Motor neuron (in vitro differentiated cells): ENCODE measurements around the gene TGM2. TPM values are rescaled to one million over a fixed set of nuclear protein-coding genes. Genes with fewer than 3 reads are reported as not detected.
A peak's percentile ranks its signal among the peaks of the same experiment; 100 is the strongest.

Experiments
- ATAC-seq, 8 experiments: fragments of 200-7000 bp; cut with Tn5 transposase; replicated peaks in 6 of 8; 2 replicates each; pipeline ENCODE4 v1.8.0; 2021; ENCODE audit warnings: mild to moderate bottlenecking in 8 of 8, moderate library complexity in 8 of 8
- H3K27ac ChIP-seq, 2 donors: fragments of 250-450 bp; sonication (Bioruptor Pico); 2 replicates each; pipeline ENCODE4 v1.9.0; 2021; ENCODE audit warnings: antibody characterized with exemption in 2 of 2, mild to moderate bottlenecking in 2 of 2, moderate library complexity in 1 of 2
- H3K4me1 ChIP-seq, 2 donors: fragments of 250-450 bp; sonication (Bioruptor Pico); replicated peaks in 1 of 2; 2 replicates each; pipeline ENCODE4 v1.6.1; 2021; ENCODE audit warnings: antibody characterized with exemption in 2 of 2, mild to moderate bottlenecking in 2 of 2, moderate library complexity in 1 of 2
- H3K4me3 ChIP-seq, 5 donors: fragments of 250-450 bp; sonication (Bioruptor Pico); 2 replicates each; pipeline ENCODE4 v1.9.0; 2021; ENCODE audit warnings: antibody characterized with exemption in 5 of 5, mild to moderate bottlenecking in 5 of 5, moderate library complexity in 4 of 5
- WGBS, 10 experiments: fragments of 450-650 bp; shearing (Covaris generic); methylation state at CpG; one replicate each; pipeline ENCODE4 v1.0.0; 2022; 5-methylcytosine and 5-hydroxymethylcytosine counted together
- in situ Hi-C, 9 experiments: fragments of 400-800 bp; cut with MboI; loops; one replicate each; pipeline ENCODE4 v1.15.0; 2021; ENCODE audit warnings: low sequenced_read_pairs in 9 of 9, low pct_unique_long_range_greater_than_20kb in 2 of 9; ENCODE audit not compliant: unreplicated experiment in 9 of 9
- total RNA-seq, 8 experiments: library from RNA; unstranded; fragments of 300-600 nt; gene quantifications; 2 replicates each; pipeline versions ENCODE4 v1.2.3 to v1.2.4, GENCODE V29; 2022

The TGM2 gene
- 1 to 10 TPM in 3 of 8 experiments, under 1 TPM in 5; 0.05 to 7.1 (median 0.68) TPM for total RNA-seq

DNA sequence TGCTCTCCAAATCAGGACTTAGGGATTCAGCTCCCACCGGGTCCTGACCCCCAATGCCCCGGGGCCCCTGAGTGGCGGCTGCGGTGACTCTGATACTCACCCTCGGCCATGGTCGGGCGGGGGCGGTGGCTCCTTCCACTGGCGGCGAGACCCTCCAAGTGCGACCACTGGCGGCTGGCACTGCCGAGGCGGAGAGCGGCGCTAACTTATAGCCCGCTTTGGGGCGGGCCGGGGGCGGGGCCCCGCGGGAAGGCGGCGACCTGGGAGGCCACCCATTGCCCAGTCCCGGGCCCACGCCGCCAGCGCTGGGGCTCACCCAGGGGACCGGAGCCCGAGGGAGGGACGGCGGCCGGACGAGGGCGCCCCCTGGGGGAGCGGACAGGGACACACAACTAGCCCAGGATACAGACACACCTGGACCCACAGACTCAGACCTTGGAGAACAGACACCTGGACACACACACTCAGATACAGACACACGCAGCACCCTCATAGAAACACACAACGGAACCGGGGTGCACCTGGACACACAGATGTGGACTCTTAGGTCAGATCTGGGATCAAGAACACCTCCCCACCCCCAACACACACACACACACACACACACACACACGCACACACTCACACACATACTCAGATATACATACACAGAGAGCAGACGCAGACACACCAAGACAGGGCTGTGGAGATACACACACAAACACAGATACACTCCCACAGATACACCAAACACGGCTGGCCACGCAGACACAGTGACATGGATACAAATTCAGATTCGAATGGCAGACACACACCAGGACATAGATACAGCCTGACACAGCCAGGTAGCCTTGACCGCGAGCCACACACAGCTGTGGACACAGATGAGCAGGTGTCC lies at the start of gene TGM2:
Gene TGM2 (minus strand): TSS at position 182 of the 877 bp plus-strand sequence. CDS start 72 bp downstream, at position 110.
- Histone ChIP-seq H3K4me1 (no peaks in the 10 kb centered on the region), H3K27ac (no peak within 1 kb of the TSS), H3K4me3 (peak within 1 kb of the TSS in 4 of 5 donors; percentile 10 to 31 (median 20))
- ATAC-seq = peak; percentile 93 to 98 (median 95)
- in situ Hi-C loops = no loop called here
- WGBS, 10 experiments = 10 to 12% methylated on average over 2 to 7 of the region's 46 CpGs; no CpG with 5 or more reads in 8 of the 10 experiments

DNA sequence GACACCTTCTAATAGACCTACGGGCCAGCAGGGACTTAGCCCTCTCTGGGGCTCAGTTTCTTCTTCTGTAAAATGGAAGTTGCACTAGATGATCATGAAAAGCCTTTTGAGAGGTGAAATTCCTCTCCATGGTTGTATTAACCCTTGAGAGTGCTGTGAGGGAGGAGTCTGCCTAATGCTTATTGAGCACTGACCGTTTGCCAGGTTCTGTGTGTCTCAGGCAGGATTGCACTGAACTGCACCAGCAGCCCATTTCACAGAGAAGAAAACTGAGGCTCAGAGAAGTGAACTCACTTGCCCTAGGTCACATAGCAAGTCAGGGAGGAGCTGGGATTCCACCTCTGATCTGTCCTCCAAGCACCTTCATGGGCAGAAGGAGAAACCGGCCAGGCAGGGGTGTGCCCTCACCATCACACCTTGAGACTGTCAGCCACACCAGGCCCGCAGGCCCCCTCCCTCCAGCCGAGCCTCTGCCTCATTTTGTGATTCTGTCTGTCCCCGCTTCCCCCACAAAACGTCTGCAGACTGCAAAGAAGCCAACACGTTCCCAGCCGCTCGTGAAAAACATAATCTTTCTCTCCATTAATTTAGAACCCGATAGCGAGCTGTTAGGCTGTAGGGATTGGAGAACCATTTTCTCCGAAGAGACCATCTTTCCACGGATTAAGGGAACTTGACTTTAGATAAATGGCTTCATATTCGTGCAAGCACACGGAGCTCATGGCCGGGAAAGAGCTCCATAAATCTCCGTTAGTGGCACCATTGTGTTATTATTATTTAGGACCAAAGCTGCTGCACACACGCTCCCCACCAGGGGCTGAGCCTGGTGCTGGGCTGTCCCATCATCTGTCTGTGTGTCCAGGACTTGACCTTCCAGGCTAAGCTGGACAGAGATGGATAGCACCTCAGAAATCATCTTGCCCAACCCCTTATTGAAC lies 49.5 kb upstream of the TGM2 start:
- WGBS, 10 experiments = 7 to 89% (median 34%) methylated on average over 3 to 16 of the region's 19 CpGs; no CpG with 5 or more reads in 1 of the 10 experiments
- Histone ChIP-seq H3K4me1 (peaks cover 31 to 33% of the 10 kb centered on the region in 2 donors), H3K27ac (peak overlapping the region; percentile 63 to 74), H3K4me3 (no peak overlapping the region)
- ATAC-seq = peak in 6 of 8 experiments; percentile 39 to 92 (median 86)
- in situ Hi-C loops = loop anchor here in 3 of 9 experiments (25.0 kb wide), 2 partner anchors 152 to 652 kb away; no protein-coding TSS in a partner anchor

DNA sequence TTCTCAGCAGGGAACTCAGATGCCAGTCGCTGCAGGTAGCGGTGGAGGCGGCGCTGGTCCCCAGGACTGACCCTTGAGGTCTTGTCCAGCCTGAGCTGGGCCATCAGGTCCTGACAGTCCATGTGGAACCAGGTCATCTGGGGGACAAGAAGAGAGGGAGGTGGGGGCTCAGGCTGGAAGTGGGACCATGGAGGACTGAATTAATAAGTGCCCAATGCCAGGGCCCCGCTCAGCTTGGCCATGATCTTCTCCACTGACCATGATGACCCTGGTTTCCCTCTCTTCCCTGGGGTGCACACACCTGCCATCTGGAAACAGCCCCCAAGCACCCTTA lies 48.5 kb upstream of the TGM2 start:
- Histone ChIP-seq H3K4me3 (no peak overlapping the region), H3K27ac (peak overlapping the region in 1 of 2 donors; percentile 74), H3K4me1 (peaks cover 31 to 33% of the 10 kb centered on the region in 2 donors)
- ATAC-seq = no peak
- in situ Hi-C loops = loop anchor here in 3 of 9 experiments (25.0 kb wide), 2 partner anchors 151 to 651 kb away; no protein-coding TSS in a partner anchor
- WGBS, 10 experiments = 96 to 100% methylated on average over 2 to 4 of the region's 5 CpGs; no CpG with 5 or more reads in 8 of the 10 experiments

DNA sequence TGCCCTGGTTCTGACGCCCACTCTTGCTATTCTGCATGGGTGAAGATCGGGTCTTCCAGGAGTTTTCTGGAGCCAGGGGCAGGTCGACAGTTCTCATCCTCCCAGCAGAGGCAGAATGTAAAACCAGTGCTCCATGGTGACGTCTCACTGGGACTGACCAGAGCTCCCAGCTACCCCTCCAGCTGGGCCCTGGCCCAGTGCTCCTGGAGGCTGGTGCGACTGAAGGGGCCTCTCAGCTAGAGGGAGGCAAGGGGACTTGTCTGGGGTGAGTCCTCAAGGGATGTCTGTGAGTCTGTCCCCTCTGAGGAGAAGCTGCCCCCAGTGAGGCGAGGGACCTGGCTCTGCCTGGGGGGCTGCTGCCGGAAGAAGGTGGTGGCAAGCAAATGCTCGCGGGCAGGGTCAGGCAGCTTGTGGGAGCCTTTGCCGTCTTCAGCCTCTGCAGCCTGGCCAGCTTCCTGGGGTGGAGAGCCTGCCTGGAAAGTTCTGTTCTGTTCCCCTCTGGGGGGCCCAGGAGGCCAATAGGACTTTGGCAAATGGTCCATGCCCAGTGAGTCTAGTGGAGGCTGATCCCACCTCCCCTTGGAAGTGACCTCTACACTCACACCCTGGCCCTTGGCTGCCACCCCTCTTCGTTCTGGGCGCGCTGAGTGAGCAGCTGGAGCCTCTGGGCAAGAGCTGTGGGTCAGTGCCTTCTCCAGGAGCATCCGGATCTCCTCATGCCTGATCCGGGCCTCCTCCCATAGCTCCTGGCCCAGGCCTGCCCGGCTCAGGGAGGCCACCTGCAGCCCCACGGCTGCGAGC lies 47.9 kb upstream of the TGM2 start:
- peaks cover 31 to 33% of the 10 kb centered on the region in 2 donors for H3K4me1 ChIP-seq
- in situ Hi-C loops = loop anchor here in 3 of 9 experiments (25.0 kb wide), 2 partner anchors 151 to 651 kb away; no protein-coding TSS in a partner anchor
- H3K4me3 ChIP-seq = no peak overlapping the region
- no peak overlapping the region for H3K27ac ChIP-seq
- ATAC-seq = no peak
- WGBS, 10 experiments = 47 to 100% (median 71%) methylated on average over 2 to 5 of the region's 18 CpGs; no CpG with 5 or more reads in 5 of the 10 experiments

DNA sequence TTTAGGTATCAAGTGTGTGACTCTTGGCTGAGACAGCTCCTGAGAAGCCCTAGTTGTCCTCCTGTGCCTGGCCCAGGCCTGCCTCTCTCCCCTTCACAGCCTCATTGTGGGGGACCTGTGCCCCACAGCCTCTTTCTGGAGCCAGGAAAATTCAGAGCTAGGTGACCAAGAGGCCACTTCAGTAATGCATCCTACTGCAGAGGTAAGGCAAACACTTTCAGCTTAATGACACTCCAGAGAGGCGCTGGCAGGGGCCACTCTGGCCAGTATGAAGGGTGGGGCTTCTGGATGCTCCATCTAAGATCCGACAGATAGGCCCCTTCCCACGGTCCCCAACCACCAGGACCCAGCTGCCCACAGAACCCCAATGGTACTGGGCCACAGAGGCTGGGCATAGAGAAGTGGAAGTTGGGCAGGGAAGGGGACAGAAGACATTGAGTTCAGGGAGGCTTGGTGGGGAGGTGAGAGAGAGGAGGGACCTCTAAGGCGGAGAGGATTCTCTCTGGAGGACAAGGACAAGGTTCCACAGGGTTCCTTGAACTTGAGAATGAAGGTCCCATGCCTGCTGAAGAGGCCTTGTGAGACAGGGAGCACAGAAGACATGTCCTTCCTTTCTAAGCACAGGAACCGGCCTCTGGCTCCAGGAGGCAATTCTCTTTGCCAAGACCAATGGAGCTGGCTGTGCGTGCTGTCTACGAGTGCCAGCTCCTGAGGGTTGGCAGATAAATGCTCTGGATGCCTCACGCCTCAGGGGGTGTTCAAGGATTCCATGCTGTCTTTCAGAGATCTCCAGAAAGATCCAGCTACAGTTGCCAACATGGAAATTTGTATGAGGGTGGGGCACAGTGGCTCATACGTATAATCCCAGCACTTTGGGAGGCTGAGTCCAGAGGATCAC lies 46.4 kb upstream of the TGM2 start:
- 25 to 88% (median 70%) methylated on average over 1 to 3 of the region's 9 CpGs; no CpG with 5 or more reads in 3 of the 10 experiments for WGBS, 10 experiments
- ATAC-seq = no peak
- in situ Hi-C loops = loop anchor here in 3 of 9 experiments (25.0 kb wide), 2 partner anchors 149 to 649 kb away; no protein-coding TSS in a partner anchor
- Histone ChIP-seq H3K27ac (no peak overlapping the region), H3K4me1 (peaks cover 31 to 33% of the 10 kb centered on the region in 2 donors), H3K4me3 (no peak overlapping the region)

DNA sequence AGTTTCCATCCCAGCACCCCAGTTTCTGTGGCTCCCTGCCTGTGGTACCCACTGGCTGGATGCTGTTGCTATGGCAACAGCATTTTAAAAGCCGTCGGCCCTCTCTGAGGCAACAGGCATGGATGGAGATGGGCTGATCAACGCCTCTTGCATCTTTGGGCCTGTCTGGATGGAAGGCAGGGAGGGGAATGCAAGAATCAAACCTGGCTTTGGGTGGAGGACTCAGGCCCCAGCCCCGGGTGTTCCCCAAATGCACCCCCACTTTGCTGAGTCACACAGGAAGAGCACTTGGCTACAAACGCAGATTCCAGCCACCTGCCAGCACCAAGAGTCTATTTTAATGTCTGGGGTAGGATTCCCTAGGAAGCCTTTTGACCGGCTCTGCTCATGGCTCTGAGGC lies 45.7 kb upstream of the TGM2 start:
- in situ Hi-C loops = loop anchor here in 3 of 9 experiments (25.0 kb wide), 2 partner anchors 148 to 648 kb away; no protein-coding TSS in a partner anchor
- WGBS, 10 experiments = 0 to 40% (median 34%) methylated on average over 1 to 4 of the region's 6 CpGs; no CpG with 5 or more reads in 6 of the 10 experiments
- peak in 6 of 8 experiments; percentile 14 to 93 (median 48) for ATAC-seq

DNA sequence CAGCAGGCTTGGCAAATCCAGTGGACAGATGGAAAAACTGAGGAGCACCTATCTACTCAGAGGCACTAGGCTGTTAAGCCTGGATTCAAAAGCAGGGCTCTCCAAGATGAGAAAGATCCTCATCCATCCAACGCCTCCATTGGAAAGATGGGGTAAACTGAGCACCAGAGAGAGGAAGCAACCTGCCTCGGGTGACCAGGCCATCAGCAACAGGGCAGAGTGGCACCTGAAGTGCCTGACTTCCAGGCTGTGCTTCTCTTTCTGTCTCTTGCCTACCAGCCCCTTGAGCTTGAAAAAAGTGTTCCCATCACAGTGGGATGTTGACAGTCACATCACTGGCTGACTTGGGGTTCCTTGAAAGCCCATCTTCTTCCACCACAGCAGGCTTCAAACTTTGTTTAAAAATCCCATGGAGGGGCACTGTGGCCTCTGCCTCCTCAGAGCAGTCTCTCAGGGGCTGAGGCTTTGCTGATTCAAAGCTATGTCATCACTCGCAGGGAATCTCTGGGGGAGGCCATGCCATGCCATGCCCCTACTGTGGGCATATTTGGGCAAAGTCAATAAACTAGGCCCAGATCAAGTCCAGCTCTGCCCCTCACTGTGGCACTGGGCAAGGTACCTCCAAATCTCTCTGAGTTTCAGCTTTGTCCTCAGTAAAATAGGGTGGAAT lies 44.8 kb upstream of the TGM2 start:
- ATAC-seq = no peak
- no peak overlapping the region for H3K27ac ChIP-seq
- in situ Hi-C loops = loop anchor here in 3 of 9 experiments (25.0 kb wide), 2 partner anchors 148 to 648 kb away; no protein-coding TSS in a partner anchor
- peaks cover 21 to 26% of the 10 kb centered on the region in 2 donors for H3K4me1 ChIP-seq
- H3K4me3 ChIP-seq = no peak overlapping the region
- WGBS, 10 experiments = 64 to 100% methylated on average over 1 to 3 of the region's 3 CpGs; no CpG with 5 or more reads in 8 of the 10 experiments

More for the DNA sequence above, 45.7 kb upstream of the TGM2 start:
- Histone ChIP-seq H3K27ac (no peak overlapping the region), H3K4me1 (peaks cover 30 to 33% of the 10 kb centered on the region in 2 donors), H3K4me3 (no peak overlapping the region)

DNA sequence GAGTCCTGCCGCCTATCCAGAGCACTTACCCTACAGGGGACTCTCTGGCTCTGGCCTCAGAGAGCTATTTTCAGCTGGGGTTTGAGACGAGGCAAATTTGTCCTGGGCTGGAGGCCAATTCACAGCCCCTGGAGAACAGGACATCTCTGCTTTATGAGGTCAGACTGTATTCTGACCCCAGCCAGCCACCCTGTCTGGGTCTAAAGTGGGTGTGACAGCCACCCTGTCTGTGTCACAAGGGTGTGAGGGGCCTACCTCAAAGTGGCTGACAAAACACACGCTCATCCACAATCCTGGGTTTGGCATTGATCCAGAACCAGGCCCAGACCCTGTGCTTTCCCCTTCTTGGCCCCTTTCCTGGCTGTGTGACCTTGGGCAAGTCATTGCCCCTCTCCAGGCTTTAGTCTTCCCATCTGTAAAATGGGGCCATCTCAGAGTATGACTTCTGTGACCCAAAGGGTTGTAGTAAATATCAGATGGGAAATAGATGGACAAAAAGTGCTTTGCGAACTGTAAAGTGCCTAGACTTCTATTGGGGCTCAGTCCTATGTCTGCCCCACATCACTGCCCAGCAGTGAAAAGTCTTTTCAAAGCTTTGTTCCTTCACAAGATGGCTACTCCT lies 44.1 kb upstream of the TGM2 start:
- H3K4me1 ChIP-seq = peaks cover 16 to 18% of the 10 kb centered on the region in 2 donors
- no peak overlapping the region for H3K27ac ChIP-seq
- ATAC-seq = no peak
- in situ Hi-C loops = loop anchor here in 3 of 9 experiments (25.0 kb wide), 2 partner anchors 147 to 647 kb away; no protein-coding TSS in a partner anchor
- H3K4me3 ChIP-seq = no peak overlapping the region
- WGBS, 10 experiments = 33 to 82% (median 42%) methylated on average over 1 to 3 of the region's 4 CpGs; no CpG with 5 or more reads in 3 of the 10 experiments

DNA sequence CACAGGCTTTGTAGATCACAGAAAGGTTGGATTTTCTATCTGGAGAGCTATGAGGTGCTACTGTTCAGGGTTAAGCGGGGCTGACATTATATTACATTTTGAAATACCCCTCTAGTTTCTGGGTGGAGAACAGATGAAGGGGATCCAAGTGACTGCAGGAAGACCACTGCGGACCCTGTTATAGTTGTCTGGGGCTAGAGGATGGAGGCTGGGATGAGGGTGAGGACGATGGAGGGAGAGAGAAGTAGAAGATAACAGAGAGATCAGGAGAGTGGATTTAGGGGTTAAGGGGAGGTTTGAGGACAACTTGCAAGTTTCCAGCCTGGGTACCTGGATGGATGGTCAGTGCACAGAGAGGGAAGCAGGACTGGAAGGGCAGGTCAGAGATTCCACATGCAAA lies 43.5 kb upstream of the TGM2 start:
- WGBS, 10 experiments = 61 to 100% (median 89%) methylated on average over 1 to 3 of the region's 3 CpGs; no CpG with 5 or more reads in 2 of the 10 experiments

DNA sequence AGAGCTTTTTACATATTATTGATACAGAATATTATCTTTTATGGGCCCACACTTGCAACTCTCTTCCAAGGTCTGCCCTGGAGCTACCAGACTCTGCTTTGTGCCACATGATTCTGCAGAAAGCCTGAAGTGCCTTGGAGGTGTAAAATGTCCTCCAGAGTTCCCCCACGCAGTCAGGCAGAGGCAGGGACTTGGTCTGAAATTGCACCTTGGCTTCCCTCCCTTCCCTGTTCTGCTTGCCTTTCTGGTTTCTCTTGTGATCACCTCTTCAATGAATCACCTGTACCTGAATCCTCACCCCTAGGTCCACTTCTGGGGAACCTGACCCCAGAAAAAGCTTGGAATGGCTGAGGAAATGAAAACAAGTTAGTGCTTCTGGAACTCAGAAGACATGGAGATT lies 43.0 kb upstream of the TGM2 start:
- Histone ChIP-seq H3K4me1 (peaks cover 11% of the 10 kb centered on the region in 2 donors), H3K27ac (no peak overlapping the region), H3K4me3 (no peak overlapping the region)
- WGBS, 10 experiments = 75 to 83% methylated on average over 1 of the region's 1 CpG; no CpG with 5 or more reads in 8 of the 10 experiments
- ATAC-seq = no peak
- in situ Hi-C loops = loop anchor here in 3 of 9 experiments (25.0 kb wide), 2 partner anchors 146 to 646 kb away; no protein-coding TSS in a partner anchor

More for the DNA sequence above, 43.5 kb upstream of the TGM2 start:
- H3K4me1 ChIP-seq = peaks cover 11 to 14% of the 10 kb centered on the region in 2 donors
- H3K27ac ChIP-seq = no peak overlapping the region
- no peak for ATAC-seq
- in situ Hi-C loops = loop anchor here in 3 of 9 experiments (25.0 kb wide), 2 partner anchors 146 to 646 kb away; no protein-coding TSS in a partner anchor
- no peak overlapping the region for H3K4me3 ChIP-seq
